HG03460 (cell line): ENCODE measurements around the gene LIN37.
A peak's percentile ranks its signal among the peaks of the same experiment; 100 is the strongest.

Source experiments
- ATAC-seq: cut with Tn5 transposase; IDR thresholded peaks from one replicate; pipeline ENCODE4 v1.9.1; 2021; ENCODE audit not compliant: unreplicated experiment

Gene LIN37

GRCh38 chr19:35751839-35752745 lies 3.7 kb downstream of the LIN37 start:
- ATAC-seq: no peak

- ATAC-seq: no peak
These were observed 4.5 kb downstream of the LIN37 start for GRCh38 chr19:35752746-35753350.

DNA sequence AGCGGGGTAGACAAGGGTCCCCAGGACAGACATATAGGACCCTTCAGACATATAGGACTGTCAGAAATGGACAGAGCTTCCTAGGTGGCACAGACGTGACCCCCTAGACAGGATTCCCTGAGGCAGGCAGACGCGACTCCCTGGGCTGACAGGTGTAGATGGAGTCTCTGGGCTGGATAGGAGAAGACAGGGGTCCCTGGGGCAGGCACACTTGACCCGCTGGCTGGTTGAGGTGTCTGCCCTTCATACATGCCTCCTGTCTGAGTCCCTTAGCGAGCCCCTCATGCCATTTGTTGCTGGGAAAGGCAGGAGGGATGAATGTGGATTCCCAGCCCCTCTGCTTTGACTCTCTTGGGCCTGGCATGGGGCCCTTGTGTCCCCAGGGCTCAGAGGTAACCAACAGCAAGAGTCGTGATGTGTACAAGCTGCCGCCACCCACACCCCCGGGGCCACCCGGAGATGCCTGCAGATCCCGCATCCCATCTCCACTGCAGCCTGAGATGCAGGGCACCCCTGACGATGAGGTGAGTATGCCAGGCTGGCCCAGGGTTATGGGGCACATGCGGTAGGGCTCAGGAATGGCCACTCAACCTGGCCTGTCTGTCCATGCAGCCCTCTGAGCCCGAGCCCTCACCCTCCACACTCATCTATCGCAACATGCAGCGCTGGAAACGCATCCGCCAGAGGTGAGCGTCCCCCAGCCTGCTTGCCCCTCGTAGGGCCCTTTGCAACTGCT lies 5.4 kb downstream of the LIN37 start:
- no peak for ATAC-seq

DNA sequence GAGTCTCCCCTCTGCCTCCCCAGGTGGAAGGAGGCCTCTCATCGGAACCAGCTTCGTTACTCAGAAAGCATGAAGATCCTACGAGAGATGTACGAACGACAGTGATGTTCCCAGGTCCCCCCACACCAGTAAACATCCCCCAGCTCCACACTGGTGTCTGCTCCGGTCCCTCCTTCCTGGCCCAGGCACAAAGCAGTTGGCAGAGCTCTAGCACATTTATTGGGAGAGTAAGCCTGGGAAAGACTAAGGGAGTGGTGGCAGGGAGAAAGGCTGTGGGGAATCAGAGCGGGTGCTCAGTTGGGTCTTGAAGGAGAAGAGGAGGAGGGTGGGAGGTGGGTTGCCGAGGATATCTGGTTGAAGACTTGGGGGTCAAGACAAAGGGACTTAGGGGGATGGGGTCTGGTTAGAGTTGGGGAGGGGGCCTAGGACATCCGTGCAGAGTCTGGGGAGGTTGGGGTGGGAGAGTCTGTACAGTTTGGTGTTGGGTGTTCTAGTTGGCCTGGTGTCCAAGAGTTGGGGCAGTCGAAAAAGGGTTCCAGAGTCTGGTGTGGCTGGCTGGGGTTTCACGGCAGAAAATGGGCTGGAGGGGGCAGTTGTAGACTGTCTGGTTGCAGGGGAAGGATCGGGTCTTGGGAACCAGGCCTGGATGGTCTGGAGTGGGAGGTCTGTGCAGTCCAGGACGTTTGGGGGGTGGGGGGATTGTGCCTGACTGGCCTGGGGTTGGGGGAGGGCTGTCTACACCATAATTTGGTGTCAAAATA lies 6.2 kb downstream of the LIN37 start:
- no peak for ATAC-seq

GRCh38 chr19:35755131-35755549 lies 6.8 kb downstream of the LIN37 start:
- no peak for ATAC-seq

DNA sequence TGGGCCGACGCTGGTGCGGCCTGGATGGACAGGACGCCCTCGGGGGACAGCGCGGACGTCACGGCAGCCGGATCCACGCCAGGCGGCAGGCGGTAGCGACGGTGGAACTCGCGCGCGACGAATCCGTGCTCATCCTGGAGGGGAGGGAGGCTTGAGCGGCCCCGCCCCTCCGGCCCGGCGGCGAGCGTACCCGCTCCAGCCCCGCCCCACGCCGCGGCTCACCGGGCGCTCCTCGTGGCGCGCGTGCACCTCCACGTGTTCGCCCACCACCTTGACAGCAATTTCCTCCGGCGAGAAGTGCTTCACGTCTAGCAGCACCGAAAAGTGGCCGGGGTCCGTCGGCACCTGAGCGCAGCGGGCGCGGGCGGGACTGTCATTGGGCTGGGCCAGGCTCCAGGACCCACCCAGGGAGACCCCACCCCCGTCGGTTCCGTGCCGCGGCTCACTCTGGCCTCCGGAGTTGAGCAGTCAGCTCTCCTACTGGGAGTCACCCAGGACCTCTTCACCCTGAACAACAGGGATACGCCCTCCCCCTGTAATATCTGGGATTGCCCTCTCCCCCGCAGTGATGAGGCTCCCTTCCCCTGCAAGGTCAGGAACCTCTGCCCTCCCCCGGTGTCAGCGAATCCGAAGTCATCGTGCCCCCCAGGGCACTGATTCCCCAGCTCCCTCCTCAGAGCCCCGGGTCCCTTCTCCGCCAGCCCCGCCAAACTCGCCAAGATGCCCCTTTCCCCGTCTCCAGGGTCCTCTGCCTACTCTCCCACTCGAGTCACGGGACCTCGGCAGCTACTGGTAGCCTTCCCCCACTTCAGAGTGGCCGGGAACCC lies 7.4 kb downstream of the LIN37 start:
- ATAC-seq: no peak

DNA sequence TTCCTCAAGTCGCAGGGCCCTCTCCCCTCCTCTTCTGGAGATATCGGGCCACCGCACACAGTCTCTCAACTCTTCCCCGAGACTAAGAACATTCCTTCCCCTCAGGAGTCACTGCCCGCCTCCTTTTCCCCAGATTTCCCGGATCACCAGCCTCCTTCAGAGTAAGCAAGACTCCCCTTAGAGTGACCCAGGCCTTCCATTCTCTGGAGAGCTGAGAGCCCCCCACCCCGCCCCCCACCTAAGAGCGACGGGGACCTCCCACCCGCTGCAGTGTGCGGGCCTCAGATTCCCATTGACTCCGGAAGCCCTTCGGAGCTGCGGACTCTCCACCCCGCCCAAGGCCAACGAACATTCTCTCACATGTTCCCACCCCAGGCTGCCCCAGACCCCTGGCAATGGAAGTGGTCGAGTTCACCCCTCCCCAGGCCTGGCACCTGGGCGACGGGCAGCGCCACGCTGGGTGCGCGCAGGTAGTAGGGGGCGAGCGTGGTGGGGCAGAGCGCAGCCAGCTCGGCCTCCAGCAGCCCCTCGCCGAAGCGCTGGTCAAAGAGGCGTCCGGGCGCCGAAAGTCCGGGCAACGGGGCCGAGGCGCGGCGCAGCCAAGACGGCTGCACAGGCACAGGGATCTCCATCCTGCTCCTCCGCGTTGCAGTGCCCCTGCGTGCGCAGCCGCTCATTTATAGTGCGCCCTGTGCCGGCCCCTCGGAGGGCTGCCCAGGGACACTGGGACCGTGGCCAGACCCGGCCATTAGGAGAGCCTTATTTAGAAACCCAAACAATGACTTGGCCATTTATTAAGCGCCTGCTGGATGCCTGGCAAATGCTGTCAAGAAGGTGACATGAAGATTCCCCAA lies 8.2 kb downstream of the LIN37 start, which contains the start of gene HSPB6:
Gene HSPB6 (minus strand): TSS at position 653 of the 854 bp plus-strand sequence. CDS start 21 bp downstream, at position 632.
- no peak for ATAC-seq

DNA sequence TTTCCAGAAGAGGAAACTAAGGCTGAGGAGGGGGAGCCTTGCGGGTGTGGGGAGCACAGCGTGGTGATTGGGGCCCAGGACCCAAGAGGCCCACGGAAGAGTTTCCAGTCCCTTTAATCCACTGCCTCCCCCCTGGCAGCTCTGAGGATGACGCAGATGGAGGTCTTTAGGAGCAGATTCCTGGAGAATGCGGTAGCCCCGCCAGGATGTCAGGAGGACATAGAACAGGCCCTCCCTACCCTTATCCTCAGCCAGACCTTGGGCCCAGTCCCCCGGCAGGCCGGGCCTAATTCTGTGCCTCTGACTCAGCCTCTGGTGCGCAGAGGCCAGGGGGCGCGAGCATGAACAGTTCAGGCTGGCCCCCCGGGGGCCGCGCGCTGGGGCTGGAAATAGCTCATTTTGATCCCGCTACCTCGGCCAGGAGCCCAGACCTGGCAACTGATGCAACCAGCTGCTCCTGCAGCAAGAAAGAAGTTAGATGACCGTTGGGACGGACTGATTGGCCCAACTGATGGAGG lies 8.9 kb downstream of the LIN37 start:
- no peak for ATAC-seq

DNA sequence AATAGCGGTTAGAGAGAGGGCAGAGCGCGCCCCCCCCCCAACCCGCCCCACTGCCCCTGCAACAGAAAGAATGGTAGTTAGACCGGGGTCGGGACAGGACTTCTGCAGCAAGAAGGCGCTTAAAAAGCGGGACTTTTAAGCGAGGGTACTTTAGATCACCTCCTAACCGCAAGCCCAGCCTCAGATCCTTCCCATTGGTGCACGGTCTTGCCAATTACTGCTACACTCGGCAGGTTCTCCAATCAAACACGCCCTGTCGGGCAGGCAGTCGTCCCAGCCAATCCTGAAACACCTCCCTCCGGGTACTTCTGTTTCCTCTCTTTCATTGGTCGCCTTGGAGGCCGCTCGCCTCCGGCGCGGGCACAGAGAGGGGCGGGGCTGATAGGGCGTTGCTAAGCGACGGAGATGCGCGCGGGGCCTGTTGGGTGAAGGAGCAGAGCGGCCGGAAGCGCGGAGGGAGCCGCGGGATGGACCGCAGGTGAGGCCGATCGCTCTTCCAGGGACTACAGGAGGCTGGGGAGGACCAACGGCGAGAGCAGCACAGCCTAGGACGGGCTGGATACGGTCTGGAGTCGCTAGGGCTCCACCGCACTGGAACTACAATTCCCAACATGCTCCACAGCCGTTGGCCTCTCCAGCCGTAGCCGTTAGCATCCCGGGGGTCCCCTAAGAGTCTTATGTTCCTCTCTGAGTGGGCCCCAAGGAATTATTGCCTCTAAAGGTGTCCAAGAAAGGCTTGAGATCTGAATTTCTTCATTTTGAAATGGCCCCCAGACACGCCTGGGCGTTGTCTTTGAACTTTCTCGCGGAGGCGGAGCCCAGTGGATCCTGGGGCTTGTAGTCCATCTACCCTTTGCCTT lies 9.6 kb downstream of the LIN37 start, which contains the start of gene PROSER3:
Gene PROSER3 (plus strand): TSS at position 428 of the 860 bp plus-strand sequence. CDS start 40 bp downstream, at position 468.
- ATAC-seq: peak; percentile 95

- no peak for ATAC-seq
These were observed 11.3 kb downstream of the LIN37 start for GRCh38 chr19:35759697-35760096.

GRCh38 chr19:35760711-35761349 lies 12.5 kb downstream of the LIN37 start:
- ATAC-seq: no peak

DNA sequence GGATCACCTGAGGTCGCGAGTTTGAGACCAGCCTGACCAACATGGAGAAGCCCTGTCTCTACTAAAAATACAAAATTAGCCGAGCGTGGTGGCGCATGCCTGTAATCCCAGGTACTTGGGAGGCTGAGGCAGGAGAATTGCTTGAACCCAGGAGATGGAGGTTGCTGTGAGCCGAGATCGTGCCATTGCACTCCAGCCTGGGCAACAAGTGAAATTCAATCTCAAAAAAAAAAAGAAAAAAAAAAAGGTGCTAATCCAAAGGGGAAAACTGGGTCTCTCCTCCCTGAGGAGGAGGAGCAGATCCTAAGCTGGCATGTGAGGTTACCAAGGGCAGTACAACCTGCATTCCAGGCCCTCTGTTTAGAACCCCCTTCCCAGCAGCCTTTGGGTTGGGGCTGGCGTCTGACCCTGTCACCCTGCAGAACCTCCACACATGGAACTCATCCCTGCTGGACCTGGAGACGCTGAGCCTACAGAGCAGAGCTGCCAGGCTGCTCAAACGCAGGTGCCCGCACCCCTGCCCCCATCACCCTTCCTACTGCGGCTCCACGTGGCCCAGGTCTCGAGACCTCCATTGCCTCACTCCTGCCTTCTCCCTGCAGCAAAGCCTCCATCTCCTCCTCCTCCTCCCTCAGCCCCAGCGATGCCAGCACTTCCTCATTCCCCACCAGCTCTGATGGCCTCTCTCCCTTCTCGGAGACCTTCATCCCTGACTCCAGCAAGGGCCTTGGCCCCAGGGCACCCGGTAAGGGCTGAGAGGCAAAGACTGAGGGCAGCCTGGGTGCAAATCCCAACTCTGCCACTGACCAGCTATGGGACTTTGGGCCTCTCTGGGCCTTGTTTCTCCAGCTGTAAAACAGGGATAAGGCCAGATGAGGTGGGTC lies 16.3 kb downstream of the LIN37 start:
- no peak for ATAC-seq

GRCh38 chr19:35766571-35767104 lies 18.3 kb downstream of the LIN37 start:
- no peak for ATAC-seq

- ATAC-seq: no peak
These were observed 19.1 kb downstream of the LIN37 start for GRCh38 chr19:35767288-35768081.

GRCh38 chr19:35768082-35768421 lies 19.7 kb downstream of the LIN37 start:
- ATAC-seq: no peak
